H1 (cell line): ENCODE results near the gene PTPRO. TPM values are rescaled to one million over a fixed set of nuclear protein-coding genes. Genes with fewer than 3 reads are reported as not detected.

Source experiments
- CTCF ChIA-PET: fragments of 300-600 bp; sonication (Branson Sonifier 250); formaldehyde crosslinking; loops from one replicate; lab custom pipeline; 2021; ENCODE audit not compliant: partially characterized antibody; lab: Charles Lee
- POLR2A ChIA-PET: fragments of 300-600 bp; sonication (Branson Sonifier 250); formaldehyde crosslinking; loops from one replicate; lab custom pipeline; 2021; ENCODE audit warnings: inconsistent platforms; ENCODE audit not compliant: partially characterized antibody; lab: Charles Lee
- DNase-seq, 2 experiments: peaks; one replicate each; pipeline versions ENCODE4 v3.0.0 to v3.0.0-alpha.2; 2010 to 2022; ENCODE audit warnings: low spot score in 2 of 2, low read depth in 1 of 2, mixed read lengths in 1 of 2
- FAIRE-seq: peaks from 2 replicates; lab custom pipeline; 2011; peaks lifted over from hg19 to GRCh38; lab: Jason Lieb, UNC
- H2AFZ ChIP-seq: 2 replicates; pipeline ENCODE4 v1.8.1; 2012; ENCODE audit warnings: low read length, inconsistent platforms
- H2AK5ac ChIP-seq: 2 replicates; pipeline ENCODE4 v1.6.1; 2013; ENCODE audit warnings: low read depth, low read length
- H2BK120ac ChIP-seq: replicated peaks from 2 replicates; pipeline ENCODE3; 2013; ENCODE audit warnings: low read depth, low read length, inconsistent platforms
- H2BK12ac ChIP-seq: 2 replicates; pipeline ENCODE4 v1.6.1; 2013; ENCODE audit warnings: low read depth, low read length
- H2BK15ac ChIP-seq: 2 replicates; pipeline ENCODE4 v1.6.1; 2013; ENCODE audit warnings: low read length
- H2BK20ac ChIP-seq: 2 replicates; pipeline ENCODE4 v1.6.1; 2013; ENCODE audit warnings: low read length
- H2BK5ac ChIP-seq: 2 replicates; pipeline ENCODE4 v1.6.1; 2013; ENCODE audit warnings: low read depth, low read length
- H3K14ac ChIP-seq: 2 replicates; pipeline ENCODE4 v1.6.1; 2013; ENCODE audit warnings: inconsistent platforms; ENCODE audit not compliant: insufficient read length
- H3K18ac ChIP-seq: 2 replicates; pipeline ENCODE4 v1.6.1; 2013; ENCODE audit warnings: low read length; ENCODE audit errors: extremely low read depth
- H3K23ac ChIP-seq: 2 replicates; pipeline ENCODE4 v1.6.1; 2013; ENCODE audit warnings: inconsistent platforms; ENCODE audit not compliant: insufficient read length
- H3K23me2 ChIP-seq: 2 replicates; pipeline ENCODE4 v1.6.1; 2013; ENCODE audit warnings: low read depth, low read length
- H3K27ac ChIP-seq: 2 replicates; pipeline ENCODE4 v1.6.1; 2011; ENCODE audit warnings: low read depth, low read length, inconsistent platforms
- H3K27me3 ChIP-seq, 4 experiments: replicated peaks in 1 of 4; 1 replicate in 1 of 4; 2 replicates in 3 of 4; pipeline versions ENCODE4 v1.6.1 to v1.8.1; 2011 to 2013; ENCODE audit warnings: low read length in 3 of 4, mild to moderate bottlenecking in 3 of 4, inconsistent platforms in 2 of 4, mixed read lengths in 2 of 4, moderate library complexity in 1 of 4; ENCODE audit not compliant: control insufficient read depth in 3 of 4, insufficient read depth in 3 of 4; ENCODE audit errors: extremely low read depth in 1 of 4
- H3K36me3 ChIP-seq, 4 experiments: 2 replicates each; pipeline versions ENCODE4 v1.6.1 to v1.8.1; 2011 to 2013; ENCODE audit warnings: mild to moderate bottlenecking in 4 of 4, low read length in 3 of 4, moderate library complexity in 2 of 4, control low read depth in 1 of 4, inconsistent platforms in 1 of 4; ENCODE audit not compliant: insufficient read depth in 4 of 4, control insufficient read depth in 2 of 4
- H3K4ac ChIP-seq: replicated peaks from 2 replicates; pipeline ENCODE3; 2013; ENCODE audit warnings: low read length, low read depth, mixed read lengths, inconsistent platforms; ENCODE audit not compliant: insufficient read length
- H3K4me1 ChIP-seq, 4 experiments: replicated peaks in 1 of 4; 1 replicate in 1 of 4; 2 replicates in 3 of 4; pipeline versions ENCODE4 v1.6.1 to v1.8.1; 2011 to 2013; ENCODE audit warnings: low read length in 3 of 4, inconsistent platforms in 2 of 4, mixed read lengths in 1 of 4; ENCODE audit not compliant: insufficient read depth in 4 of 4, control insufficient read depth in 3 of 4
- H3K4me2 ChIP-seq, 2 experiments: 2 replicates each; pipeline versions ENCODE4 v1.6.1 to v1.8.1; 2011 to 2013; ENCODE audit warnings: low read depth in 2 of 2, low read length in 2 of 2, control low read depth in 1 of 2, inconsistent platforms in 1 of 2, mild to moderate bottlenecking in 1 of 2; ENCODE audit not compliant: insufficient read depth in 1 of 2
- H3K4me3 ChIP-seq, 4 experiments: fragments of 200-600, 300-600 bp in 1 of 4; sonication (generic), shearing (Covaris generic), sonication (Bioruptor Twin) in 1 of 4; 2 replicates each; pipeline versions ENCODE4 v1.5.1 to v1.8.1; 2011 to 2016; ENCODE audit warnings: low read length in 4 of 4, low read depth in 3 of 4, control low read depth in 2 of 4, inconsistent platforms in 2 of 4, mild to moderate bottlenecking in 2 of 4, mixed read lengths in 1 of 4, moderate library complexity in 1 of 4; ENCODE audit not compliant: insufficient read depth in 2 of 4; ENCODE audit errors: extremely low read depth in 1 of 4
- H3K56ac ChIP-seq: replicated peaks from 2 replicates; pipeline ENCODE3; 2013; ENCODE audit warnings: low read depth, mild to moderate bottlenecking, mixed read lengths, low read length, inconsistent platforms; ENCODE audit not compliant: insufficient read length
- H3K79me1 ChIP-seq: 2 replicates; pipeline ENCODE4 v1.6.1; 2013; ENCODE audit warnings: low read depth, low read length, control low read depth
- H3K79me2 ChIP-seq, 2 experiments: 2 replicates each; pipeline versions ENCODE4 v1.6.1 to v1.8.1; 2012 to 2013; ENCODE audit warnings: low read length in 2 of 2, mild to moderate bottlenecking in 2 of 2, inconsistent platforms in 1 of 2; ENCODE audit not compliant: insufficient read depth in 2 of 2, control insufficient read depth in 1 of 2
- H3K9ac ChIP-seq, 4 experiments: replicated peaks in 1 of 4; 1 replicate in 1 of 4; 2 replicates in 3 of 4; pipeline versions ENCODE4 v1.6.1 to v1.8.1; 2011 to 2013; ENCODE audit warnings: low read depth in 3 of 4, low read length in 3 of 4, control low read depth in 2 of 4, mild to moderate bottlenecking in 2 of 4, moderate library complexity in 2 of 4, inconsistent platforms in 1 of 4; ENCODE audit errors: extremely low read depth in 1 of 4
- H3K9me3 ChIP-seq, 2 experiments: 2 replicates each; pipeline versions ENCODE4 v1.6.1 to v1.8.1; 2012 to 2013; ENCODE audit warnings: mild to moderate bottlenecking in 2 of 2, moderate library complexity in 2 of 2, control low read depth in 1 of 2, inconsistent platforms in 1 of 2, low read depth in 1 of 2, low read length in 1 of 2, mixed read lengths in 1 of 2; ENCODE audit not compliant: insufficient read depth in 2 of 2
- H4K20me1 ChIP-seq, 2 experiments: replicated peaks in 1 of 2; 2 replicates each; pipeline versions ENCODE3 to v1.8.1; 2011 to 2013; ENCODE audit warnings: inconsistent platforms in 2 of 2, low read length in 2 of 2, mild to moderate bottlenecking in 1 of 2; ENCODE audit not compliant: insufficient read depth in 2 of 2, control insufficient read depth in 1 of 2
- H4K5ac ChIP-seq: 2 replicates; pipeline ENCODE4 v1.6.1; 2013; ENCODE audit warnings: low read length, low read depth, mixed read lengths, inconsistent platforms; ENCODE audit not compliant: insufficient read length
- H4K8ac ChIP-seq: 2 replicates; pipeline ENCODE4 v1.8.0; 2013; ENCODE audit warnings: mild to moderate bottlenecking, moderate library complexity, low read length, inconsistent platforms; ENCODE audit not compliant: insufficient read depth; ENCODE audit errors: extremely low read depth
- H4K91ac ChIP-seq: replicated peaks from 2 replicates; pipeline ENCODE3; 2013; ENCODE audit warnings: low read length, mixed read lengths, inconsistent platforms; ENCODE audit not compliant: insufficient read length
- CBX5 ChIP-seq: fragments of 300-800, 300-1000 bp; sonication (generic); IDR thresholded peaks from 2 replicates; pipeline ENCODE4 v1.7.1; 2016; ENCODE audit warnings: antibody characterized with exemption, low read length, low read depth
- CEBPB ChIP-seq: IDR thresholded peaks from 2 replicates; pipeline ENCODE4 v1.6.1; 2012; ENCODE audit warnings: low read depth, low read length
- KDM1A ChIP-seq: fragments of 200-600, 300-600 bp; sonication (generic); IDR thresholded peaks from 2 replicates; pipeline ENCODE4 v1.7.1; 2016; ENCODE audit warnings: mild to moderate bottlenecking, low read length, borderline replicate concordance
- SP4 ChIP-seq: IDR thresholded peaks from 2 replicates; pipeline ENCODE4 v1.6.1; 2012; ENCODE audit warnings: low read length, inconsistent platforms
- ZNF274 ChIP-seq: IDR thresholded peaks from 2 replicates; pipeline ENCODE4 v1.7.0; 2012; ENCODE audit warnings: low read length, borderline replicate concordance; ENCODE audit errors: extremely low read depth
- WGBS, 2 experiments: shearing (Covaris generic) in 1 of 2; methylation state at CpG; one replicate each; pipeline versions ENCODE4 v1.1.6 to v1.1.7; 2013 to 2015; ENCODE audit warnings: low lambda C conversion rate in 2 of 2, mixed read lengths in 2 of 2, inconsistent platforms in 1 of 2, low coverage in 1 of 2, missing lambda C conversion rate in 1 of 2; ENCODE audit not compliant: insufficient replicate concordance in 2 of 2, insufficient coverage in 1 of 2, insufficient read length in 1 of 2; ENCODE audit errors: extremely low coverage in 1 of 2, missing lambda C conversion rate in 1 of 2; 5-methylcytosine and 5-hydroxymethylcytosine counted together
- polyA plus RNA-seq, 7 experiments: library from polyadenylated mRNA; depleted of rRNA in 3 of 7; stranded (reverse) in 5 of 7; unstranded in 2 of 7; fragments of >200 nt in 5 of 7; fragments of 200-250 nt in 2 of 7; gene quantifications; 1 replicate in 5 of 7; 2 replicates in 1 of 7; 4 replicates in 1 of 7; pipeline versions ENCODE4 v1.2.1 to v1.2.3, GENCODE V29; 2011 to 2013; ENCODE audit warnings: missing spikeins in 2 of 7, mixed read lengths in 2 of 7
- total RNA-seq: library from RNA; stranded (reverse); fragmentation: NEBNext Ultra II Directional; extraction: Animal tissue kit (Norgen Biotek cat#: 25700); gene quantifications from 2 replicates; pipeline ENCODE4 v1.2.1, GENCODE V29; 2021
- TF ChIP-seq, protein P1 (sequence below): IDR thresholded peaks from 2 replicates; pipeline ENCODE4 v1.6.1; 2011; ENCODE audit warnings: low read depth, mild to moderate bottlenecking, low read length; ENCODE audit not compliant: insufficient read depth

The PTPRO gene
- total and polyA plus RNA-seq, 2 of the 8 experiments (the other 6 are each of a cell fraction or from before 2014, with no cell fraction given), result 0.73 to 1.7 TPM

DNA sequence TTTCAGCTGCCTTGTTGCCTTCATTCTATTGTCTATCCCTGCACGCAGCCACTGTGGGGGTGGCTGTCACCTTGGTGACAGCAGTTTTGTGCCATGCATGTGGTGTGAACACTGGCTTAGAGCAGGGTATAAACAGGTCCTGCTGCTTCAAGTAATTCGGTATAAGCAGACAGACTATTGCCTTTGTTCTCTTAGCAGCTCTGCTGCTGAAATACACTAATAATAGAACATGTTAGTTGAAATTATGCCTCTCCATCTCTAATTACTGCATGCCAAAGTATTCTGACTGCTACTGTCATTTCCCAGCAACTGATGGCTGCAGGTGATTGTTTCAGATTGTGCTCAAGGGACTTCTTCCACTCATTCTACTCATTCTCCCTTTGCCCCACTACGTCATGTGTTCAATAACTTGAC lies 34.6 kb downstream of the PTPRO start:
- Histone ChIP-seq H3K4me2 (no peak overlapping the region), H3K36me3 (no peaks in the 10 kb centered on the region), H2BK120ac (no peak overlapping the region), H2BK20ac (no peak overlapping the region), H3K27ac (no peak overlapping the region), H3K23ac (no peak overlapping the region), H3K18ac (no peak overlapping the region), H3K79me2 (no peaks in the 10 kb centered on the region), H4K5ac (no peak overlapping the region), H2BK5ac (no peak overlapping the region), H3K4me3 (no peak overlapping the region), H3K27me3 (no peaks in the 10 kb centered on the region), H4K91ac (no peak overlapping the region), H2AFZ (no peak overlapping the region), H3K9ac (no peak overlapping the region), H3K23me2 (no peaks in the 10 kb centered on the region), H4K8ac (no peak overlapping the region), H2AK5ac (no peak overlapping the region), H2BK12ac (no peak overlapping the region), H3K79me1 (no peaks in the 10 kb centered on the region), H3K9me3 (no peaks in the 10 kb centered on the region), H3K4me1 (no peaks in the 10 kb centered on the region), H4K20me1 (no peaks in the 10 kb centered on the region), H2BK15ac (no peak overlapping the region), H3K4ac (no peak overlapping the region), H3K14ac (no peak overlapping the region), H3K56ac (no peak overlapping the region)
- DNase-seq, result no peak
- WGBS, 2 experiments, result 86% methylated on average over 3 of the region's 3 CpGs; no CpG with 5 or more reads in 1 of the 2 experiments
- CTCF ChIA-PET, result no interaction called here
- POLR2A ChIA-PET, result no interaction called here
- FAIRE-seq, result no peak
- TF ChIP-seq CBX5 (no peak), KDM1A (no peak), SP4 (no peak), ZNF274 (no peak), CEBPB (no peak)
- TF ChIP-seq, protein P1, sequence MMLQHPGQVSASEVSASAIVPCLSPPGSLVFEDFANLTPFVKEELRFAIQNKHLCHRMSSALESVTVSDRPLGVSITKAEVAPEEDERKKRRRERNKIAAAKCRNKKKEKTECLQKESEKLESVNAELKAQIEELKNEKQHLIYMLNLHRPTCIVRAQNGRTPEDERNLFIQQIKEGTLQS, result no peak
